Hematopoietic multipotent progenitor cell treated with erythropoietin and hydrocortisone succinate and interleukin-3 and kit ligand, for 4 days (in vitro differentiated cells): ENCODE results near the gene SLC4A7.
"Not testable (repeated sequence)": the region's sequence is repeated elsewhere in the genome, so short reads cannot be mapped to it uniquely, and the experiment has no call there.

Experiments
- DNase-seq: peaks from one replicate; pipeline ENCODE4 v3.0.0-alpha.2; 2015

The SLC4A7 gene

DNA sequence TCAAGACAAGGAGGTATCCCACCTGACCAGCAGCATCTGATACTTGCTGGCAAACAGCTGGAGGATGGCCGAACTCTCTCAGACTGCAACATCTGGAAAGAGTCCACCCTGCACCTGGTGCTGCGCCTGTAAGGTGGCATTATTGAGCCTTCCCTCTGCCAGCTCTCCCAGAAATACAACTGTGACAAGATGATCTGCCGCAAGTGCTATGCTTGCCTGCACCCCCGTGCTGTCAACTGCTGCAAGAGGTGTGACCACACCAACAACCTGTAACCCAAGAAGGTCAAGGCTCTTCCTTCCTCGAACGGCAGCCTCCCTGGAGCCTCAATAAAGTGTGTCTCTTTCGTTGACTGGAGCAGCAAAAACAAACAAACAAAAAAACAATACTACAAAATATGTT lies 2.2 kb upstream of the SLC4A7 start:
- no peak for DNase-seq

DNA sequence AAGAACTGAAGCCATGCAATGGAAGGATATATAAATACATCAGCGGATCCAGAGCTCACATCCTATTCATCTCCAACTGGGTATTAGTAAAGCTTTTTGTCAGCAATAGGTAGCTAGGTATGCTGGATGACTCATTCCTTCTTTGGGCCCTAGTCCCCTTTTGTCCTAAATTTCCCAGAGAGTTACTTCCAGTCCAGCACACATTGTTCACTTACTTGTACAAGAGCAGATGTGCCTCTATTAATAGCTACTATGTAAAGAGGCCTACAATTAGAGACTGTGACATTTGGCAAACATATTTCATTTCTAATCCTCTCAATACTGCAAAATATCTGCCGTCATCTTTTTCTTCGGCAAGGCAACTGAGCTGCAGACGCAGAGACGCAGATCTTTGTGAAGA lies 1.7 kb upstream of the SLC4A7 start:
- DNase-seq: no peak

DNA sequence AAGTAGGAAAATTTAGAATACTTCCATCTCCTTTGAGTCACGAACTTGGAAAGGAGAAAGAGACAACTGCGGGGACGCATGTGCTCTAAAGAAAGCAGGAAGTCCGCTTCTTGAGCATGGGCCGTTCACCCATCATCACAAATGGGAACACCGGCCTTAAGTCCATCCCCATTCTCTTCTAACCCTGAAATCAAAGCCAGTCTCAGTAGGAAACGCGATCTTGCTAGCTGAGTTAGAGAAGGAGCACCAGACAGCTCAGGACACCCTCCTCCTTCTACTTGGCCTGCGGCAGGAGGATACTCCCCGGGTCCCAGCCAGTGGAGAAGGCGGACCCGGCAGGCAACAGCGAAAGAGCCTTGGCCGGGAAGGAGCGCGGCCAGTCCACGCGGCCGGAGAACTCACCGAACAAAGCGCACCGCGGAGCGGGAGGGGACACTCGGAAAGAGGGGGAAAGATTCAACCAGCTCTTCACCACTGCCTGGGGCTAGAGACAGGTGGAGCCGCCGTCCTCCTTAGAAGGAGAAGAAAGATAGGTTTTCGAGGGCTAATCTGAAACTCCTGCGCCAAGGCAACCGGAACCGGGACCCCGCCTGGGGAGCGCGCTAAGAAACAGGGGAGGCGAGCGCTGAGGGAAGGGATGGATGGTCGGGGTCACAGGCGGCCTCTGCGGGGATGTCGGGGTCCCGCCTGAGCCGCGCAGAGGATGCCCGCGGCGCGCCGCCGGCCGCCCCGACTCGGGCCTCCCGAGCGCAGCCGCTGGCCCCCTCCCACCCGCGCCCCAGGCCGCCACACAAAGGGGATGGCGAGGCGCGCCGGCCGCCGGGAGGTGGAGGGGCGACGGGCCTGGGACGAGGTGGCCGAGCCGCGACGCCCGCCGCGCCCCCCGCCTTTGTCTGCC lies 818 bp downstream of the SLC4A7 start:
- peak; percentile 80 for DNase-seq

- peak; percentile 69 for DNase-seq
Observed at GRCh38 chr3:27479806-27480543, 4.2 kb downstream of the SLC4A7 start.

GRCh38 chr3:27471923-27472550 lies 12.1 kb downstream of the SLC4A7 start:
- no peak for DNase-seq

DNA sequence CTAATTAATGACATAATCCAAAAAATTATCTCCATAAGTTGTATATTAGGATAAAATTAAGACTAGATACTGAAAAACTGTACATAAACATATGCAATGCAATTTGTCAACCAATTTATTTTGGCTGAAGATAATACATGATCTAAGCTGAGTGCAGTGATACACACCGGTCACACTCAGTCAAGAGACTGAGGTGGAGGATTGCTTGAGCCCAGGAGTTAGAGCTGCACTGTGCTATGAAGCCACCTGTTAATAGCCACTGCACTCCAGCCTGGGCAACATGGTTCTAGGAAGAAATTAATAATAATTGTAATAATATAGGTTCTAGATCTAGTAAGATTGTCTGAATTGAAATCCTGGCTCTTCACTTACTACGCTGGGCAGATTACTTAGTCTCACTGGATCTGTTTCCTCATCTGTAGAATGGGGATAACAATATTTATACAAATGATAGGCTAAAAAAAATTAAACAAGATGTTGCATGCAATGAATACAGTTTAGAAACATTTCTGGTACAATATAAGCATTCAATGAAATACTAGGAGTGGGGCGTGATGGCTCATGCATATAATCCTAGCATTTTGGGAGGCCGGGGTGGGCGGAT lies 15.8 kb downstream of the SLC4A7 start:
- DNase-seq: no peak

DNA sequence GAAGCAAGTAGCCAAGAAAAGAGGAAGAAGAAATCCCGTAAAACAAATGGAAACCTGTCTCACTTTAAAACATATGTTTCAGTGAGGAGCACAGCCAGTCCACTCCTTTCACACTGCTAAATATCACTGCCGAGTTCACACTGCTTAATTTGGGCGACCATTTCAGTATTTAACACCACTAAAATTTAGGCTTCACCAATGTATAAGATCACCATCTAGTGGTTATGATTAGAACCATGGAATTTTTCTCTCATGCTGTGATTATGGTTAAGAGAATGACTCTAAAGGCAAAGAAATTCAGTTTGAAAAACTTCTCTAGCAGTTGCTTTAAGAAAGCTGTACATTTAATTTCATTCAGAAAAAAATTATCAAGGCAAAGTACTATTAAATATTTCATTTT lies 16.6 kb downstream of the SLC4A7 start:
- peak; percentile 82 for DNase-seq

GRCh38 chr3:27464646-27465045 lies 19.5 kb downstream of the SLC4A7 start:
- DNase-seq: no peak

- no peak for DNase-seq
Observed at GRCh38 chr3:27462228-27462627, 22.0 kb downstream of the SLC4A7 start.

GRCh38 chr3:27458929-27459328 lies 25.3 kb downstream of the SLC4A7 start:
- DNase-seq: no peak

DNA sequence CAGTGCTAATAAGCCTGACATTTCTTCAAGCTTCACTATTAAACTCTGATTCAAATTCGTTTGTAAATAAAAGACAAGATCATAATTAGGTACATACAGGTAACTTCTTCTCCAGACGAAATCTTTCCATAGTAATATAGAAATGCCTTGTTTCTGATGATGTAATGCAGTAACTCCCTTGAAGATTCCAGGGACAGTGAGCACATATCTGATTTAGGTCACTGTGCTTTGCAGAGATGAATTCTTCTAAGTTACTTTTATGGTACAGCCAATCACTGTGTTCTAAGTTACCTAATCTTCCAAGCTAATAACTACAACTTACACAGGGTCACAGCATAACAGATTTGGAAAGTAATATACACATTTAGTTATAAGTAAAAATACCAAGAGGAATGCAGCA lies 27.6 kb downstream of the SLC4A7 start:
- no peak for DNase-seq

- DNase-seq: no peak
Observed at GRCh38 chr3:27454914-27455313, 29.3 kb downstream of the SLC4A7 start.

DNA sequence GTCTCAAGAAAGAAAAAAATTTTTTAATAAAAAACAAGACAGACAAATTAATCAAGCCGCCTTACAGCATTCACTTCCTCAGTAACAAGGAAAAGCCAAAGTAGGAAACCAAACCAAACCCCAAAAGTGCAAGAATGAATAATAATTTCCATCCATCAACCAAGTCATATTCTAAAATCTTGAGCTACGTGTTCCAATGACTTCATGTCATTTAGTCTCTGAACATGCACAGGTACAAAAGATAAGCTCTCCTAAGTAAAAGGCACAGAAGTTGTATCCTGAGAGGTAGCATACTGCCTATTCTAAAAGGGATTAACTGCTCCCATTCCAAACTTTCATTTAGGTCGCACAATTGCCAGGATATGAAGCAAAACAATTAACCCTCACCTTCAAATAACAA lies 29.7 kb downstream of the SLC4A7 start:
- no peak for DNase-seq

DNA sequence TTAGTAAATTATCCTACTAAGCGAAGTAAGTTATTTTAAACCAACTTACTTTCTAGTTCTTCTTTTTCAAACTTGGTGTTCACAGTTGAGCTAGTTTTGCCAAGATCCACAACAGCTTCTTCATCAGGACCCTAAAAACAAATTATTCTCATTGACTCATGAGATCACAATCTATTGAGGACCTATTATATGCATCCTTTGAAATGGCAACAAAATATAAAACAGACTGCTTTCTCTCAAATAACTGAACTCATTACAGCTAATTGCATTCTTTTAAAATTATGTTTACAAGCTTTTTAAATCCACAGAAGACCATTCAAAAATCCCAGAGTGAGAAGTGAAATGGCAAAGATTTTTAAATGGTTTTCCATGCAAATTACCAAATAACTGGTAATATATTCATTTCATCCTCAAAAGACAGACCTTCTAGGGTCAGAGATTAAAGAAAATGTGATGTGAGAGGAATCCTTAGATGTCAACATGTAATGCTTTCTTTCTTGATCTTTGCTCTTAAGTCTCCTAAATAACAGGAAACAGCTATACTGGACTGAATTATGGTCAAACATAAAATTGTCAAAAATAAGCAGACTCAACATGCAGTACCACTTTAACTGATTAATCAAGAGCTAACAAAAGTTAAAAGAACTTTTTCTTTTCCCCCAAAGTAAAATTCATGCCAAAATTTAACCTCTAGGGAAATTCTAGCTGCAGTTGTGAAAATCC lies 31.7 kb downstream of the SLC4A7 start:
- DNase-seq: no peak

DNA sequence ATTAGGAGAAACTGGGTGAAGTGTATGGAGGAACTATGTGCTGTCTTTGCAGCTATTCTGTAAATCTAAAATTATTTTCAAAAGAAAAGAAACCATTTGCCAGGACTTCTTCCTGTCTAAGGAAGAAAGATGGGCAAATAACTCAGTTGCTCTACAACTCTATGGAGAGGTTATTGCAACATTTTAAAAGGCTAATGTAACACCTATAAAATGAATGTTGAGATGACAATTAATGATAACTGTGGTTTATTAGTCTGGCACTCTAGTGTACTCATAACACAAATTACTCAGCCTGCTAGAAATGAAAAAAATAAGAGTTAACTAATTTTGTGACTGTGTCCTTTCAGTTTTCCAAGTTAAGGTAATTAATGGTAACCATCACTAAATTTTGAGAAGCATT lies 32.3 kb downstream of the SLC4A7 start:
- DNase-seq: no peak

DNA sequence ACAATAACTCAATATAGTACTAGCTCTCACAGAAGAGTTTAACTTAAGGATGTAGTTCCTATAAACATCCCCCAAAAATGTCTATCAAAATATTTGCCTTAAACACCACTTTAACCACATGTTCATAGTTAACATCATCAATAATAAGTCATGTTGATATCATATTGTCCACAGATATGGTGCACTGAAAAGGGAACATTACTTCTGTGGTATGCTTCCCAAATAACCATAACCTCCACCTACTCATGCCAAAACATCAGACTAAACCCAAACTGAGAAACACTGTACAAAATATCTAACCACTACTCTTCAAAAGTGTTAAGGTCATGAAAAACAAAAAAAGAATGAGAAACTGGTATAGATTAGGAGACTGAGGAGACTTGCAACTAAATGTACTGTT lies 32.9 kb downstream of the SLC4A7 start:
- no peak for DNase-seq

- no peak for DNase-seq
Observed at GRCh38 chr3:27449530-27450150, 34.5 kb downstream of the SLC4A7 start.

DNA sequence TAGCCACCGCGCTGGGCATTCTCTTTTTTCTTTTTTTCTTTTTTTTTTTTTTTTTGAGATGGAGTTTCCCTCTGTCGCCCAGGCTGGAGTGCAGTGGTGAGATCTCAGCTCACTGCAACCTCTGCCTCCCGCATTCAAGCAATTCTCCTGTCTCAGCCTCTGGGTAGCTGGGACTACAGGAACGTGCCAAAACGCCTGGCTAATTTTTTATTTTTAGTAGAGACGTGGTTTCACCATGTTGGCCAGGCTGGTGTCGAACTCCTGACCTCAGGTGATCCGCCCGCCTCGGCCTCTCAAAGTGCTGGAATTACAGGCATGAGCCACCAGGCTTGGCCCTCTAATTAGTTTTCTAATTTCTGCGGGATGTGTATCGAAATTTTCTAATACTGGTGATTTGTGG lies 41.2 kb downstream of the SLC4A7 start:
- not testable (repeated sequence) for DNase-seq

DNA sequence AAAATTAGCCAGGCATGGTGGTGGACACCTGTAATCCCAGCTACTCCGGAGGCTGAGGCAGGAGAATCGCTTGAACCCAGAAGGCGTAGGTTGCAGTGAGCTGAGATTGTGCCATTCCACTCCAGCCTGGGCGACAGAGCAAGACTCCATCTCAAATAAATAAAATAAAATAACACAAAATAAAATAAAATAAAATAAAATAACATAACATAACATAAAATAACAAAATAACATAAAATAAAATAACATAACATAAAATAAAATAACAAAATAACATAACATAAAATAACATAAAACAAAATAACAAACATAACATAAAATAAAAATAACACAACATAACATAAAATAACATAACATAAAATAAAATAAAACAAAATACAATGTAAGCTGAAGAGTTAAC lies 45.8 kb downstream of the SLC4A7 start:
- DNase-seq: not testable (repeated sequence)

DNA sequence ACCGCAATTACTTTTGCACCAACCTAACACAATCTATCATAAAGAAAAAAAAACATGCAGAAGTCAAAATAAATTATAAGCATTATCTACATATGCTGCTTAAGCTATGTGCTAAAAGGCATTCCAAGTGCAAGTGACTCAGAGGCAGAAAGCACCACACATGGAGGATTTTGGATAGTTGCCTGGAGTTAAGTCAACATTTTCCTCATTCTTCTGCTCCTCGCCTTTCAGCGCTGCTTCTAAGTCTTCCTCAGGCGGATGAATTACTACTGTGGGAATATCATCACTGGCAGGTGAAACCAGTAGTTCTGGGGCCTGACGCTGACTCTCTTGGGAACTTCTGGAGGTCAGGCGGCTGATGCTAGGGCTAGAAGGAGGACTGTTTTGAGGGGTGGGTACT lies 53.1 kb downstream of the SLC4A7 start:
- no peak for DNase-seq

GRCh38 chr3:27429909-27430308 lies 54.3 kb downstream of the SLC4A7 start:
- DNase-seq: no peak

DNA sequence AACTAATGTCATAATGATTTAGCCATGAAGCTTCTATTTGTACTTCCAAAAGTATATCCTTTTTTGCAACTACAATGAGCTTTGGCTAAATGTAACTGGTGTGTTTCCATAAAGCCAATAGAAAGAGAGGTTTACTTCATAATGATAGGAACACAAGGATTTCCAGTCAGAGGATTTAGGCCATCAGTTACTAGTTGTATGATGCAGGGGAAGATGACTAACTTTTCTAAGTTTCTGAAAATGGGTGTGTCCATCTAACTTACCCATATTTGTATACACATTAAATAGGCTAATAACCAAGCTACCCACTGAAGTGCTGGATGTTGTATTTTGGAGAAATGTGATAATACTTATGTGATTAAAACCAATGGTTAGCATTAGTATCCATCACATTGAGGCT lies 55.7 kb downstream of the SLC4A7 start:
- no peak for DNase-seq
